Stimulated activated CD8-positive, alpha-beta memory T cell treated with anti-CD3 and anti-CD28 coated beads, Interleukin-15, amount 100 ng/mL, for 1 hour (primary cell): Measurements from ENCODE around the gene CTCFL.

Experiments
- DNase-seq: peaks from one replicate; pipeline ENCODE4 v3.0.0-alpha.2; 2020; ENCODE audit warnings: low read depth

Gene CTCFL, protein sequence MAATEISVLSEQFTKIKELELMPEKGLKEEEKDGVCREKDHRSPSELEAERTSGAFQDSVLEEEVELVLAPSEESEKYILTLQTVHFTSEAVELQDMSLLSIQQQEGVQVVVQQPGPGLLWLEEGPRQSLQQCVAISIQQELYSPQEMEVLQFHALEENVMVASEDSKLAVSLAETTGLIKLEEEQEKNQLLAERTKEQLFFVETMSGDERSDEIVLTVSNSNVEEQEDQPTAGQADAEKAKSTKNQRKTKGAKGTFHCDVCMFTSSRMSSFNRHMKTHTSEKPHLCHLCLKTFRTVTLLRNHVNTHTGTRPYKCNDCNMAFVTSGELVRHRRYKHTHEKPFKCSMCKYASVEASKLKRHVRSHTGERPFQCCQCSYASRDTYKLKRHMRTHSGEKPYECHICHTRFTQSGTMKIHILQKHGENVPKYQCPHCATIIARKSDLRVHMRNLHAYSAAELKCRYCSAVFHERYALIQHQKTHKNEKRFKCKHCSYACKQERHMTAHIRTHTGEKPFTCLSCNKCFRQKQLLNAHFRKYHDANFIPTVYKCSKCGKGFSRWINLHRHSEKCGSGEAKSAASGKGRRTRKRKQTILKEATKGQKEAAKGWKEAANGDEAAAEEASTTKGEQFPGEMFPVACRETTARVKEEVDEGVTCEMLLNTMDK

GRCh38 chr20:57524511-57525176, at the start of gene CTCFL:
Gene CTCFL (minus strand): TSS chr20:57525140. CDS start chr20:57524205, 935 bp downstream.
- no peak for DNase-seq

DNA sequence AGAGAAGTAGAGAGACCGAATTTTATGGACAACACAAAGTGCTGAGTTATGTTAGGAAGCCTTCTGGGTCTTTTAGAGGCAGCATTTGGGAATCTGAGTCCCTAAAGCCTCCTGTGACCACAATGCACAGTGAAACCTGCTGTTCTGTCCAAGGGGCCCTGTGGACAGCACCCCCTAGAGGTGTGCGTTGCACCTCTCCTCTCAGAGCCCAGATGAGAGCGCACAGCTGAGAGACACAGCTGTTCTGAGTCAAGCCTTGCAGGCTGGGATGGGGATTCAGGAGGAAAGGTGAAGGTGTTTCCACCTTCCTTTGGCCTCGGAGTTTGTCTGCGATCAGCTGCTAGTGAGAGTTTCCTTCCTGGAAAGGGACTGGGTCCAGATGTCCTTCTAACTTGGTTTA, 49.0 kb upstream of the CTCFL start:
- DNase-seq: no peak

- no peak for DNase-seq
Measured at GRCh38 chr20:57573242-57573641, 48.3 kb upstream of the CTCFL start.

- no peak for DNase-seq
Measured at GRCh38 chr20:57571782-57572416, 47.0 kb upstream of the CTCFL start.

GRCh38 chr20:57570920-57571319, 46.0 kb upstream of the CTCFL start:
- no peak for DNase-seq

DNA sequence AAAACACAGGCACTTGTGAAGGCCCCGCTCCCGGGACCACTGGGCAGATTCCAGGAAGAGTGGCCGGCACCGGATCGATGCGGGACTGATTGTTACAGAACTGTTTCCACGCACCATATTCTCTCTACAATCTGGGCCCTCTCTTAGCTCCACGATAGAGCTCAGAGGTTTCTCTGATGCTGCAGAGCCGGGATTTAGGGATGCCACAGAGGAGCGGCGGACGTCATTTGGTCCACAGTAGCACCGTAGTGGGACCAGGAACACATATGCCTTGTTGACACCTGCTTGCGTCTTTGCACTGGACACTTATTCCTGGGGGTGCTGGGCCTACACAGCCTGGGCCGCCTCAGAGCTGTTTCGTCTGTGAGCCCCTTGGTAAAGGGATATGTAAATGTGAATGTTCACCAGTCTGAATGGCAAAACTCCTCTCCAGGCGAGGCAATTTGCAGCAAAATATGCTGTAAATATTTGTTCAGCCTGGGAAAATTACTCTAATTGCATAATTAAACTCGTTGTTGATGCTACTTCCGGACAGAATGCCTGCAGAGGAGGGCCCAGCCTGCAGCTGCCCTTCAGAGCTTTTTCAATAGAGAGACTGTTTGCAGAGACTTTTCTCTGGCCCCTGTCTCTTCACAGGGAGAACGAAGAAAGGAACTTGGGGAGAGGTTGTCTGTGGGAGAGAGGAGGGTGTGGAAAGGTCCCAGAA, 45.4 kb upstream of the CTCFL start:
- no peak for DNase-seq

DNA sequence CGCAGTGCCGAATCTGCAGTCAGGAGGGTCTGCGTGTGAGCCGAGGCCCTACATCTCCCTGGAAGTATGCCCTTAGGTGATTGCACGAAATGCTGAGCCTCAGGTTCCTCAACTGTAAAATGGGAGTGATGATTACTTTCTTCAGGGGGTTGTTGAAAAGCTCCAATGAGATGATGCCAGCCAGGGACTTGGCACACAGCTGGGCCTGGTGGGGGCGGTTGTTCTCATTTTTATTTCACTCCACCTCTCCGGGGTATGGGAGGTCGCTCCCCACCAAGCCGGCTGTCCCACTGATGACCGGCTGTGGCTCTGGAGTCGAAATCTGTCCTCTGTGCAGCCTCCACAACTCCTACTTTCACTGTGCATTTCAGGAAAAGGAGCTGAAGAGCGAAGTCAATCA, 44.0 kb upstream of the CTCFL start:
- no peak for DNase-seq

DNA sequence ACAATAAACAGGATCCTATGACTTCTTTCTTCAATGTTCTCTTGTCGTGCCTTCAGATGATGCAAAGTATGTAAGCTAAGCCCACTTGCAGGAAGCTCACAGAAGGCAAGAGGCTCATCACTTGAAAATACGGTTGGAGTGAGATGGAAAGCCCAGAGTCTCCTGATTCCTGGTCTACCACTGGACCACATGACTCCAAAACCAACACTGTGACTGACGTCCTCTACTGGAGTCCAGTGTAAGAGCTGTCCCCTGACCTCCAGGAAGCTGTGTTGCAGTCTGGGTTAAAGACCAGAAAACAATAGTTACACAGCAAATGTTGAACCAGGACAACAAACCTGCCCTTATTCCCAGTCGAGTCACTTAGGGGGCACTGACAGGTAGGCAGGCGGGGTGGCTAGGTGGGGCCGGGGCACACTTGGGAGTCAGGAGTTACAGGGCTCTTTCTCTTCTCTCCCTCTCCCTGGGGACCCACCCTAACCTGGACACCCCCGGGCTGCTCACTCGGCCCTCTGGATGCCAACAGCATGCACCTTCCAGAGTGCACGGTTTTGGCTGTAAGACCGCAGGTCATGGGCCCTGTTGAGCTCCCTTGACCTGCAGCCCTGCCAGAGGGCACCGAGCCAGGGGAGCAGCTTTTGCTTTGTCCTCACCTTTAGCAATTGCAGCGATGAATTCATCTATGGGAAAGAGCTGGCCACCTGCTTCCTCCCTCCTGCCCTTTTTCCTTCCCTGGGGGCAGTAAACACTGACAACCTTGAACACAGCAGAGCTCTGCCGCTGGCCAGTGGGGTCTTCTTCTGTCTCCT, 43.4 kb upstream of the CTCFL start:
- no peak for DNase-seq

DNA sequence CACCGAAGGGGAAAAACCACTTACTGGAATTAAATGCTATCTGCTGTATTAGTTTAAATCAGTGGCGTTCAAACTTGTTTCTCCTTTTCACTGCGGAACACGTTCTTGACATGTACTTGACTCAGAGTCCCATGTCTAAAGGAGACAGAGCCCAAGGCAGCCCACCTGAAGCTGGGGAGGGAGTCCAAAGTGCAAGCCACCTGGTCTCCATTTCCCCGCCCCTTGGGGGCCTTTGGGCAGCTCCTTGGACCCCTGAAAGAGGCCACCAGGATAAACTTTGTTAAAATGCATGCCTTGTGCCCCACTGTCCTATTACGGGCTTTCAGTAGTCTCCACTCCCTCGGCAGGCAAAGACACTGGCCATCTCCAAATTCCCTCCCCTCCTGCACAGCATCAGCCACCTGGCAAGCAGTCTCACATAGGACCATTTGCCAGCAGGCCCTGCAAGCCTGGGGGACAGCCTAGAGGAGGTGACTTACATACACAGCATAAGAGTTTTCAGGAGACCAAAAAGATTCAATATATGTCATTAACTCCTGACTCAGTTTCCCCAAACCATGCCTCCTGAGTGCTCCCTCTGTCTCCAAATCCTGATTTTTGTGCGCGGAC, 42.6 kb upstream of the CTCFL start:
- no peak for DNase-seq

GRCh38 chr20:57566803-57567459, 42.0 kb upstream of the CTCFL start:
- DNase-seq: no peak

GRCh38 chr20:57566399-57566798, 41.5 kb upstream of the CTCFL start:
- DNase-seq: no peak

GRCh38 chr20:57564951-57565642, 40.2 kb upstream of the CTCFL start:
- no peak for DNase-seq

- DNase-seq: no peak
Measured at GRCh38 chr20:57564180-57564802, 39.4 kb upstream of the CTCFL start.

- DNase-seq: no peak
Measured at GRCh38 chr20:57563522-57563921, 38.6 kb upstream of the CTCFL start.

DNA sequence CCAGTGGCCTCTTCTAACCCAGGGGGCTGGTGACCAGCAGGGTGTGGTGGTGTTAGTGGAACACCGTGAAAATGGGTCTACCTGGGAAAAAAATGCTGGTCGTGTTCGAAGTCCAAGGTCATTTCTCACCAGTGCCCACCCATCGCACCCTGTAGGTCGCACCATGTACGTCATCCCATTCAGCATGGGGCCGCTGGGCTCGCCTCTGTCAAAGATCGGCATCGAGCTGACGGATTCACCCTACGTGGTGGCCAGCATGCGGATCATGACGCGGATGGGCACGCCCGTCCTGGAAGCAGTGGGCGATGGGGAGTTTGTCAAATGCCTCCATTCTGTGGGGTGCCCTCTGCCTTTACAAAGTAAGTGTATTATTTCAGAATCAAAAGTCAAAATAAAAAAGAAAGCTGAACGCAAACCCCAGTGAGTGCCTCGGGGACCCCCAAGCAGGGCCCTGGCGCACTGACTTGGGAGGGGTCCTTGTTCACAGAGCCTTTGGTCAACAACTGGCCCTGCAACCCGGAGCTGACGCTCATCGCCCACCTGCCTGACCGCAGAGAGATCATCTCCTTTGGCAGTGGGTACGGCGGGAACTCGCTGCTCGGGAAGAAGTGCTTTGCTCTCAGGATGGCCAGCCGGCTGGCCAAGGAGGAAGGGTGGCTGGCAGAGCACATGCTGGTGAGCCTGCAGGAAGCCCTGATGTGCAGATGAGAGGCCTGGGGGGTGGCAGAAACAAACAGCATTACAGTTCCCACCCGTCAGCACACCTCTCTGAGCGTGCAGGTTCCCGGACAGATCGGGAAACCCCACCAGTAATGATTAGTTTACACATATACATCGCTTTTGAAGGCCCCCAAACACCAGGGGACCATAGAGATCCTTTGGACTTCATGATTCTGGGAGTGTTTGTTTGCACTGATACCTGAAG, 37.9 kb upstream of the CTCFL start:
- DNase-seq: no peak

GRCh38 chr20:57561356-57562279, 36.7 kb upstream of the CTCFL start:
- DNase-seq: no peak
